Lower leg skin (tissue), 3 donors: ENCODE results near the gene RFC5.

Source experiments
- POLR2A ChIP-seq, 2 donors: fragments of 450-650 bp; IDR thresholded peaks; one replicate each; pipeline ENCODE4 v1.6.1; 2016 to 2017; ENCODE audit warnings: antibody characterized with exemption in 2 of 2, mild to moderate bottlenecking in 1 of 2, moderate library complexity in 1 of 2
- TF ChIP-seq, protein P1 (sequence below), 3 donors: fragments of 450-650 bp; IDR thresholded peaks; one replicate each; pipeline ENCODE4 v1.5.1; 2016; ENCODE audit warnings: antibody characterized with exemption in 3 of 3, mild to moderate bottlenecking in 3 of 3, moderate library complexity in 2 of 3

DNA sequence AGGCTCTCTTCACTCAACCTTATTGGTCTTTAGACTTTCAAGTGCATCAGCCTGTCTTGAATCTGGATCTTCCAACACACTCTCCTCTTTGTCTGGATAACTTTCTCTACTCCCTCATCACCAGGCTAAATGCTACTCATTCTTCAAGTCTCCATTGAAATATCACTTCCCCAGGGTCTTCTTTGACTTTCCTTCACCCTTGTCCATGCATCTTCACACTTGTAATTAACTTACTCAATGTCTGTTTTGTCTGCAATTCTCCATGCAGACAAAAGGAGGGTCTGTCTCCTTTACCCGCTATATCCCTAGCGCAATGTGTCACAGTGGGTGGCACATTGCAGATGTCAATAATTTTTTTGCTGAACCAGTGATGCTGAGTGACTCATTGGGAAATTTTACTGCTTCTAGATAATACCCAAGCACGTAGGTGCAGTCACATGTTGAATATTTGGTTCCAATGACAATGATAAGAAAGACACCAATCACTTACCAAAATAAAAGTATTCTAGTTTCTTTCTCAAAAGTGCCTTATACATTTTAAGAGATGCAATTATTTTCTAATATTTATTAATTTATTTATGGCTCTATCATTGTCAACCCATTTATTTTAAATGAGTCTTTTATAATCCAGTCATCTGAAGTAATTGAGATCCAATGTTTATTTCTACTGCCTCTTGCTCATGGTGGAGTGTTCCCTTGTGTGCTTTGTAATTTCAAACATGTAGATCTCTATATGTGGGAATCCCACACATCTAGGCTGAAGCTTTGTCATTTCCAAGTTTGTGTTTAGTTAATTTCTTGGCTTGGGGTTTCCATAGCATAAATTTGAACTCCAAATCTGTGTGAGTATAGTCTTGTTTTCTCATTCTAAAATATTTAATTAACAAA, 21.7 kb upstream of the RFC5 start:
- TF ChIP-seq, protein P1, sequence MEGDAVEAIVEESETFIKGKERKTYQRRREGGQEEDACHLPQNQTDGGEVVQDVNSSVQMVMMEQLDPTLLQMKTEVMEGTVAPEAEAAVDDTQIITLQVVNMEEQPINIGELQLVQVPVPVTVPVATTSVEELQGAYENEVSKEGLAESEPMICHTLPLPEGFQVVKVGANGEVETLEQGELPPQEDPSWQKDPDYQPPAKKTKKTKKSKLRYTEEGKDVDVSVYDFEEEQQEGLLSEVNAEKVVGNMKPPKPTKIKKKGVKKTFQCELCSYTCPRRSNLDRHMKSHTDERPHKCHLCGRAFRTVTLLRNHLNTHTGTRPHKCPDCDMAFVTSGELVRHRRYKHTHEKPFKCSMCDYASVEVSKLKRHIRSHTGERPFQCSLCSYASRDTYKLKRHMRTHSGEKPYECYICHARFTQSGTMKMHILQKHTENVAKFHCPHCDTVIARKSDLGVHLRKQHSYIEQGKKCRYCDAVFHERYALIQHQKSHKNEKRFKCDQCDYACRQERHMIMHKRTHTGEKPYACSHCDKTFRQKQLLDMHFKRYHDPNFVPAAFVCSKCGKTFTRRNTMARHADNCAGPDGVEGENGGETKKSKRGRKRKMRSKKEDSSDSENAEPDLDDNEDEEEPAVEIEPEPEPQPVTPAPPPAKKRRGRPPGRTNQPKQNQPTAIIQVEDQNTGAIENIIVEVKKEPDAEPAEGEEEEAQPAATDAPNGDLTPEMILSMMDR (IDR thresholded peaks at IDR 0.05), result no peak
- no peak for TF ChIP-seq POLR2A (IDR thresholded peaks at IDR 0.05)
